Brain pericyte (primary cell): Measurements from ENCODE around the gene C21orf91.

Source experiments
- DNase-seq: peaks from one replicate; pipeline ENCODE4 v3.0.0-alpha.2; 2012; ENCODE audit warnings: low read depth, low spot score

C21orf91 gene

DNA sequence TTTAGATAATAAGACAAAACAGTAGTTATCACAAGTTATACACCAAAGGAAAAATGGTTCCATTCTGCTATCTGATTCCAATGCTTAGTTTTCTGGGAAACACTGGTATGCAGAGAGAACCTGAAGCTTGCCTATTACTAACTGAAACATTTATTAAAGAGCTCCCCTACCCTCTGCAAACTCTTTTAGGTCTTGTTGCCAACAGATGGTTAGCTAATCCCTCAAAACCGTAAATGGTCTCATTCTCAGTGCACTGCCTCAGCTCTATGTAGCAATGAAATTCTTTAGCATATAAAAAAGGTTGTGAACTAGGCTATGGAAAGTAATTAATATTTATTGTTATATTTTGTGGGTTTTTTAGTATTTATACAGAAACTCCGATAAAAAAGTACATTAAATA, 20.4 kb downstream of the C21orf91 start:
- DNase-seq: no peak

- no peak for DNase-seq
These were observed 21.2 kb downstream of the C21orf91 start for GRCh38 chr21:17797967-17798366.

- DNase-seq: no peak
These were observed 22.7 kb downstream of the C21orf91 start for GRCh38 chr21:17796503-17796902.

- no peak for DNase-seq
These were observed 23.1 kb downstream of the C21orf91 start for GRCh38 chr21:17796037-17796403.

- DNase-seq: no peak
These were observed 23.8 kb downstream of the C21orf91 start for GRCh38 chr21:17795146-17796036.

DNA sequence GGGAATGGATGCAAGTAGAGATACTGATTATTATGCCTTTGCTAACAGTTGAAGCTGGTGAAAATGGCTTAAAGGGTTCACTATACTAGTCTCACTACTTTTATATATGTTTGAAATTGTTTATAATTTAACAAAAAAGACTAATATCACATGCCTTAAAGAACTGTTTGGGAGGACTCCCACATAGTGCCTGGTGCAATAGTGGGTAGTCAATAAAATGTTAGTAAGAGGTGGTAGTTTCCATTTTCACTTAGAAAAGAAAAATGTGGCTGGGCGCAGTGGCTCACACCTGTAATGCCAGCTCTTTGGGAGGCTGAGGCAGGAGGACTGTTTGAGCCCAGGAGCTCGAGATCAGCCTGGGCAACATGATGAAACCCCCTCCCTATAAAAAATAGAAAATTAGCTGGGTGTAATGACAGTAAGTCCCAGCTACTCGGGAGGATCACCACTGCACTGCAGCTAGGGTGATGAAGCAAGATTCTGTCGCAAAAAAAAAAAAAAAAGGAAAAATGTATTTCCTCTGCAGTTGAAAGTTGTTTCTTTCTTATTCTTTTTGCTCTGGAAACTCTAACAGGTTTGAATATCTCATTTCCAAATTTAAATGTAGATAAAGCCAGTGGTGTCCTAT, 24.5 kb downstream of the C21orf91 start:
- no peak for DNase-seq

- DNase-seq: no peak
These were observed 25.7 kb downstream of the C21orf91 start for GRCh38 chr21:17793246-17794123.

- no peak for DNase-seq
These were observed 29.5 kb downstream of the C21orf91 start for GRCh38 chr21:17789656-17790055.

- DNase-seq: no peak
These were observed 30.1 kb downstream of the C21orf91 start for GRCh38 chr21:17789069-17789468.

- no peak for DNase-seq
These were observed 32.3 kb downstream of the C21orf91 start for GRCh38 chr21:17786851-17787181.

- DNase-seq: no peak
These were observed 32.9 kb downstream of the C21orf91 start for GRCh38 chr21:17786071-17786850.

GRCh38 chr21:17785403-17785788, 33.8 kb downstream of the C21orf91 start:
- DNase-seq: no peak

GRCh38 chr21:17784604-17785402, 34.4 kb downstream of the C21orf91 start:
- DNase-seq: no peak

GRCh38 chr21:17784180-17784598, 35.0 kb downstream of the C21orf91 start:
- DNase-seq: no peak

GRCh38 chr21:17783481-17784179, 35.5 kb downstream of the C21orf91 start:
- no peak for DNase-seq

- no peak for DNase-seq
These were observed 36.2 kb downstream of the C21orf91 start for GRCh38 chr21:17783003-17783402.

GRCh38 chr21:17782051-17782450, 37.1 kb downstream of the C21orf91 start:
- DNase-seq: no peak

GRCh38 chr21:17781524-17781923, 37.6 kb downstream of the C21orf91 start:
- DNase-seq: no peak

GRCh38 chr21:17780539-17780938, 38.6 kb downstream of the C21orf91 start:
- no peak for DNase-seq

DNA sequence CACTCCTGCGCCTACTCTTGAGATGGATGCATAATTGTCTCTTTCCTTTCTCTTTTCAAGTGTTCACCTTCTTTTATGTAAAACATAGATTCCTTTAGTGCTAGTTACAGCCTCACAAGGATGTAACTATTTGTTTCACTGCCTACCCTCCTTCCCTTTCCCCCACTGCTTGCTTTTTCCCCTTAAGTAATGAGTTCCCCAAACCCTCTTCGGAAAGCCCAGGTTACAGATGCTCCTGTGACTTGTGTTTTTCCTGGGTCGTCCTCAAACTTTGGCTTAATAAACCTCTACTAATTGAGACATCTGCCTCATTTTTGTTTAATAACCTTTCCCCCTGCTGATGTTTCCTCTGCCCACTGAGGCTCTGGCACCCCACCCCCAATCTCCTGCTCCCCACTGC, 39.2 kb downstream of the C21orf91 start:
- DNase-seq: no peak
